GM21528 (cell line): ENCODE data around the gene KAT7.

Experiments used
- ATAC-seq: cut with Tn5 transposase; IDR thresholded peaks from one replicate; pipeline ENCODE4 v1.9.1; 2021; ENCODE audit warnings: mild to moderate bottlenecking, moderate library complexity; ENCODE audit not compliant: unreplicated experiment, low FRiP score

KAT7 gene

DNA sequence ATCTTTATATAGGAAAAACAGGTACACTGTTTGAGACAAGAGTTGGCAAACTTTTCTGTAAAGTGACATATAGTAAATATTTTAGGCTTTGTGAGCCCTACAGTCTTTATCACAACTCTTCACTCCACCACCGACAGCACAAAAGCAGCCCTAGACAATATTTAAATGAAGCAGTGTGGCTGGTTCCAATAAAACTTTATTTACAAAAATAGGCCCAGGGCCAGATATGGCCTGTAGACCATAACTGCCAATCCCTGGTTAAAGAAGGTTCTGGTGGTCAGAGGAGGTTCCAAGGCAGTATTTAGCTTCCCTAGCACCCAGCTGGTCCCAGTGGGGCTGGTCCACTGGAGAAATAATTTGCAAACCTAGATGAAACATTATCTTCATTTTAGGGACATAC lies 28.2 kb upstream of the KAT7 start:
- no peak for ATAC-seq

DNA sequence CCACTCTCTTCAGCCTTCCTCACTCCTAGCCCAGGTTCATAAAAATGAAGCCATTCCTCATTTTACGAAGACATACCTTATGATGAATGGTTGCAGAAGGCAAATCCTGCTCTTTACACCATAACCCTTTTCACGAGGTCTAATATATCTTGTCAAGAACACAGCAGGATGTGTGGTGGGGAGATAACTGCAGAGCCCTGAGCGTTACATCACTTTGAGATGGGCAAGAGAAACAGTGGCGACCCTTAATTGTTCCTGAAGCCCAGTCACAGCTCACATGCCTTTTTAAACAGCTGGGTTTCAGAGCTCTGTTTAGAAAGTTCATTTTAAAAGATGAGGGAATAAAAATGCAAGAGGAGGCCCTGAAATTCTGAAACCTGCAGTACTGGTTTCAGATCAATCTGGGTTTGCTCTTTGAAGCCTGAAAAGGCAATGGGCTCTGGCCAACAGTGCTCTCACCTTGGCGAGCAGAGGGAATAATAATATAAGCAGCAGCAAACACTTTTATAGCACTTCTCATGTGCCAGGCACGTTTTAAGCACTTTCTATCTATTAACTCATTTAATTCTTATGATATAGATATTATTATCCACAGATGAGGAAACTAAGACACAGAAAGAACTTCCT lies 27.4 kb upstream of the KAT7 start:
- no peak for ATAC-seq

DNA sequence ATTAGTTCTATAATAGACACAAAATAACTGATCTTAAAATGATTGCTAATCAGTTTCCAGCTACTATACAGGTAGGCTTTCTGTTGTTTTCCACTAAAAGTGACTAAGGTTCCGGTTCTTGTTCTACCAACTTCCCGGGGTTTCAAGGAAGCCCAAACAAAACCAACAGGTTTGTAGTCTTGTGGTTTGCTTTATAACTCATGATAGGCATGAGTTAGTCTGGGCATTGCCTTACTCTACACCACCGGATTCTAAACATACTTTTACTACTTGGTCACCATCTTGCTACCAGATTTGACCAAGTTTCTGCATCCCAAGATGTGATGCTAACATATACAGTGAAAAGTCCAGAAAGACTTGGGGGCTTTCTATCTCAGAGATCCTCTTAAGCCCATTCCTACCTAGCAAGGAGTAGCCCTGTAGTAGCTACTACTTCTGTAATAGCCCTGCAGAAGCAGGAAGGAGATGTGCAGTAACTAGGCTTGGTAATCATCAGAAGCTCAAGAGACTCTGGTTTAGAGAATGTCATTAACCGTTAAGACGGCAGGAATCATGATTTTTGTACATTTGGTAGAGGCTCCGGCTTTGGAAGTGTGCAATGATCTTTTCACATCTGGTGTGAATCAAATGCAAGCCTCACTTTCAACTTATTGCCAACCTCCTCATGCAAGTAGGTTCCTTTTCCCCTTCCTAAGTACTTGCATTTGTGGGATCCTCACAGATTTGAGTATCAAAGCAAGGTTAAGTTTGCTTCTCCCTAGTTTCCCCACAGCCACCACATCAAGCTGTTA lies 26.1 kb upstream of the KAT7 start:
- no peak for ATAC-seq

DNA sequence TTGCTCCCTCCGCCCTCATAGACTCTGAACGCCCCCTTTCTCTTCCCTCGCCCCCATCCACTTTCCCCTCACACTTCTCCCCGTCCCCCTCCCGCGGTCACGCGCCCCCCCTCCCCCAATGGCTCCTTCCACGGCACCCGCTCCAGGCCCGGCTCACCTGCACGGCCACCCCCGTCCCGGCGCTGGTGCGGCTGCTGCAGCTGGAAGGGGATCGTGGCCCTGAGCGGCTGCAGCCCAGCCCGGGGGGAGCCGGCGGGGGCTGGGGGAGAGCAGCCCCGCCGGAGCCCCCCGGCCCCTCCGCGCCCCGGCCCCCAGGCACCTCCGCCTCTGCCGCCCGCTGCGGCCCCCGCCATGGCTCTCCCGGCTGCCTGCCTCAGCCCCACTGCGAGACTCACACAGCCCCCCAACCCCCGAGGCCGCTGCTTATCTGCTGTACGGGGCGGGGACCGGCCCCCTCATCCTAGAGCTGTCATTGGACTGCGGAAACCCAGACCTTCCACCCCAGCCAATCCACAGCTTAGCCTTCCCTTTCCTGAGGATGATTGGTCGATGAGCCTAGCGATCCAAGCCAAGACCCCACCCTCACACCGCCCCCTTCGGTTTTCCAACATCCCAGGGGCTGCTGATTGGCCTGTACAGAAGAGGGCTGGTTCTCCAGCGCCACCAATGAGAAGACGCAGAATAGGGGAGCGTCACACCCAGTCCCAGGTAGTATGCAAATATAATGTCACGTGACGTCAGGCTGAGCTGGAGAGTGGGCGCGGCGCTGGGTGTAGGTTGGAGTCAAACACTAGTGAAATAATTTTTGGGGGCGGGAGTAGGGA lies 24.5 kb upstream of the KAT7 start, which contains the start of gene FAM117A:
TSS of gene FAM117A (minus strand) at position 397 of the 824 bp plus-strand sequence. CDS start at position 353, 44 bp downstream.
- peak; percentile 91 for ATAC-seq

DNA sequence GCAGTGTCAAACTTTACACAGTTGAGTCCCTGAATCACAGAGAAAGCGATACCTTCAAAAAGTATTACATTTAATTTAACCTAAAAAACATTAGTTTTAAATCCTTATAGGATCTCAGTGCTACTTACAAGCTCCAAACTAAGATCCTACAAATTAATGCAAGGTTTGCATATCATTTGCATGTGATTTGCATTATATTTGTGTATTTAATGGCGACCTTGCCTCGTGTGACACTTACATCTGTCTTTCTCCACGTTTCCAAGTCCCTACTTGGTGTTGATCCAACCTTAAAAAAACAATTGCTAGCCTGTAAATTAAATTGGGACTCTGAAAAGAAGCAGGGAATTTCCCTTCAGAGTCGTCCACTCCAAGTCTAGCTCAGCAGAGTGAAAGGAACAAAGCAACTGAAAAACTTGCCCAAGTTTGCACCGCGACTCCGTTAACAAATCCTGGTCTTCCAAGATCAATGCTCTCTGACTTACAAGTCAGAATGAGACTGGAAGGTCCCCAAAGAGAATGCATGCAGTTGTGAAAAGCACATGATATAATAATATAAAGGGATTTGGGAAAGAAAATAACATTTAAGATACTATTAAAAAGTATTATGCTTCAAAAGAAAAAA lies 23.8 kb upstream of the KAT7 start:
- ATAC-seq: no peak

DNA sequence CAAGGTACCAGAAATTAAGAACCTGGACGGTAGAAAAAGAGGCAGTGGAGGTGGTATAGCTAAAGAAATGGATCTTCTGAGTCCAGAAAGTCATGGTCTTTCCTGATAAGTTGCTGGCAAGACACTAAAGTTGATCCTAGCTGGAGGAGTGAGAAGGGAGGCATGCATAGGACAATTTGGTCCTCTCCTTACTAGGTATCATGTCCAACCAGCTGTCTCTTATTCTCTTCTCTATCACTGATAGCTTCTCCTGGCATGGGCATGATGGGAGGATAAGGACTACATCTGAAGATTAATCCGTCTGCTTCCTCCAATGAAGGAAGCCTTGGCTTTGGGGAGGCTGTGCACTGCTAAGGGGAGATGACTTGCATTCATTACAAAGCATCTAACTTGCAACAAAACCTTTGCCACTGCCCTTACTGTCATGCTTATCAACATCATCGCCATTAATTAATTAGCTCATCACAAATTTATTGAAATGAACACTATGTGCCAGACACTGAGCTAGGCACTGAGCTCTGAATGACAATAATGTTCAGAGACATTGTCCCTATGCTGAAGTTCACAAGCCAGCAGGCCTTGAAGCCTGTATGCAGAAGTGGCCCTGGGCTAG lies 21.5 kb upstream of the KAT7 start:
- ATAC-seq: no peak

DNA sequence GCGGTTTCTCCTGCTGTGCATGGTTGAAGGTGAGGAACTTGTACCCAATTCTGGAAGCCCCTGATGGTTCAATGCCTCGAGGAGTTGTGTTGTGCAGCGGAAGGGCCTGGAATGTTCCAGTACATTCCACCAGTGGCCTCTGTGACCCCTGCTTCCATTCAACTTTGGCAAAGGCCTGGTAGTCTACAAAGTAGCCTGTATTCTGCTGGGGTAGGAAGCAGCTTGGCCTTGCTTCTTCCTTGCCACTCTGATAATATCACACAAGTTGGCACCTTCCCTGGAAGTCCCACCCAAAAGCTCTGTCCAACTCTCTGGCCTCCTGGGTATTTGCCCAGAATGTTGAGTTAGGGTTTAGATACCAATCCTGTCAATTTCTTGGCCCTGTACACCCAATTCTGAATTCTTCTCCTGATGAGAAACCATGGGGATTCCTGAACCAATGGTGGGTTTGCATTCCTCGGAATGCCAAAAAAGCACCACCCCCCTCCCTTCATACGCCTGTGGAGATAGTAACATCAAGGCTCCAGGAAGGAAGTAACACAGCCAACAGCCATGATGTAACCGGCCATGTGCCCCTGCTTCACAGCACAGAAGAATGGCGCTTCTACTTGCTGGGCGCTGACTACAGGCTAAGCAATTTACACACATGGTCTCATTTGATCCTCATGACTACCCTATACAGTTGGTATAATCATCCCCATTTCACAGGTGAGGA lies 12.8 kb upstream of the KAT7 start:
- ATAC-seq: no peak

DNA sequence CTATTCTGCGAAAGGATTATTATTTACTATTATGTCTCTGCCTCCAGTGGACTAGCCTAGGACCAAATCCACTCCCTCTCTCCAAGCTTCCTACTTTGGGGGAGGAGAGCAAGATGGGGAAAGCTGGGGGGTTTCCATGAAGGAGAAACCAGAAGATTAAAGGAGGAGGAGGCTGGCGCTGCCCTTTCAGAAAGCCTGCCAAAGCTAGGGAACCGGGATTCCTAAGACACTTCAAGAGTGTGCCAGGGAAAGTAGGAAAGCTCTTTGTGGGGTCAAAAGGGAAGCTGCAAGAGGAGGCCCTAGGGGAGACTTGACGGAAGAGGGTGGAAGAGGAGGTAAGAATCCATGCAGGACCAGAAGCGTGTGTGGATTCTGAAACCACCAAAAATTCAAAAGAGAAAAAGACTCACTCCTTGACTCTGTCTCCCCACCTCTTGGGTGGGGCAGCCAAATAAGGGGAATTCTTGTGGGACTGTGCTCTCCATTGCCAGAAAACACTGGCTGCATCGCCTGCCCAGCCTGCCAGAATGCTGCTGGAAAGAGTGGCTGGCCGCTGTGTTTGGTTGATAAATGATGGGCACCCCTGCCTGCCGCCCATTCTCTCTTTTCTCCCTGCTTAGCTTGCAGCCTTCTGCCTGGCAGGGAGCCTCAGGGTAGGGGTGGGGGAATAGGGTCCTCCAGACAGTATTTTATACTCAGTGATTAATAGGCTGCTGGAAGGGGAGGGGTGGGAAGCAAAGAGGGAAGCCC lies 11.8 kb upstream of the KAT7 start:
- no peak for ATAC-seq

DNA sequence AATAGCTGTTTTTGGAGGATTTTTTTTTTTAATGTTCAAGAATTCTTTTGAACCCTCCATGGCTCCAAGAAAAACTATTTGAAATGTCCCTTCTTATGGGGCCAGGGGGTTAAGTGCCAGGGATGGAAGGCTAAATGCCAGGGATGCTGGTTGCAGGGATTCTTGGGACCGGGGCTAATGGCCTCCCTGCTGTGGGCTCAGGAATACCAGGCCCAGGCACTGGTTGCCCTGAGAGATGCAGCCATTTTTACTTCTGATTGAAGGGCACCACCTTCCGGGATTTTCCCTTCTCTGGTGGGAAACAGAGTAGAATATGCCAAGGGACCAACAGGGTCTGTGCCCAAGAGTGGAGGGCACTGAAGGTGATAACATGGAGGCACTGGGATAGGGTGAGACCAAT lies 10.9 kb upstream of the KAT7 start:
- ATAC-seq: no peak

DNA sequence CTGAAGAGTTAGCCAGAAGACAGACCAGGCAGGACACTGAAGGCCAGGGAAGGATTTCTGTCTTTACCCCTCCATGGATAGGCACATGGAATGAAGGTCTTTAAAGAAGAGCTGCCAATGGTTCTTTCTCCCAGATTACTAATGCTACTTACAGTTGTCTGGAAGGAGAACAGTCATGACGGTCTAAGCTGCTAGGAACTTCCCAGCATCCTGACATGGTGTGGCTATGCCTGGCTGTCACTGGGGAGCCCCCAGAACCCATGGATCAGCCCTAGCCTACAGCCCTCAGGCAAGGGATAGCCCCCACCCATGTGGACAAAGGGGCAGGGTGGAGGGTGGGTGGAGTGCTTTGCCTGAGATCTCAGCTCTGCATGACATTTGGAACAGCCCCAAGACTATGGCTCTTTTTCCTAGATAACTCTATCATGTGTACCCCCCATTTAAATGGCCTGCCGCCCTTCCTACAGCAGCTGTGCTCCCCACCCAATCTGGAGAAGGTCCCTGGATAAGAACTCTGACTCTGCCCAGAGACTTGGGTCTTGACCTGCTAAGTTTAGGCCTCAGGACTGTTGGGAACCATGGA lies 9.2 kb upstream of the KAT7 start:
- ATAC-seq: no peak

DNA sequence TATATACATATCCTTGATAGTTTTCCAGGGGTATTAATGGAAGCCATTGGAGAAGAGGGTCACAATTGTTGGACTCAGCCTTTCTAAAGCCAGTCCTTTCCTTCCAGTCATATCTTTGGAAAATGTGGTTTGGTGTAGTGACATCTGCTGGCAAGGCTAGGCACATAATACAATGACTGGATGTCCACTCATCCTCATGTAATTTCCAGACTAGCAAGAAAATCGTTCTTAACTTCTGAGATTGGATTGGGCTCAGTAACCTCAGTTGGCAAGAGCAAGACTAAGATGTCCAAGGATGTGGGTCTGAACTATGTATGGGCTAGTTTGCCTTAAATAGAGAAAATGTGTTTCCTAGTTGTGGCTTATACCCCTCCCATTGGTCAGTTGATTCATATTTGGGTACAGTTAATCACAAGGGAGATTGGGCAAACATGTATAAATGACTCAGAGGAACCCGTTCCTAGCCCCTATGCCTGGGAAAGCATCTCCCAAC lies 8.7 kb upstream of the KAT7 start:
- no peak for ATAC-seq

DNA sequence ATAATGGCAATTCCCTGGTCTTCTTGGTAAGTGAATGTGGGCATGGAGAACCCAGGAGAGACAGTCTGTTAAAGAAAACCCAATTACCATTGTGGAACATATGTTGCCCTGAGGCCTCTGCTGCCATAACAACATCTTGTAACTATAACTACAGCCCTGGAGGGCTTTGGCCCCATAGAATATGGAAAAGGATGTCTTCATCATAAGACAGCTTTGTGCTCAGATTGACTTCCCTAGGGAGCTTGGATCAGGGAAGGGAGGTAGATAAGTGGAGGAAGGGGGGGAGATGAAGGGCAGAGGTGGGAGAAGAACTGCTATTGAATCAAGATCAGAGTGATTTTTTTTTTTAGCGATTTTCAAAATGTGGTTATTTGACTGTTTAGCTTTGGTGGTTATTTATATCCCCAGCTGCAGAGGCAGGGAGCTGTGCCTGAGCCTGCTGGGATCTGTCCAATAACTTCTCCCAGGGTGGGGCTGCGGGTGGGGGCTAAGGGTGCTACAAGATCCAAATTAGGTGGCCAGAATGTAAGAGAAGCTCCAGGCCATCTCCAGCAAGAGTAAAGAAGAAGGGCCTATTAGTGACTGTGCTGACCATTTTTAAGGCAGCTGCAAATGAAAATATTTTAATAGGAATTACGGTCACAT lies 5.3 kb upstream of the KAT7 start:
- ATAC-seq: no peak

DNA sequence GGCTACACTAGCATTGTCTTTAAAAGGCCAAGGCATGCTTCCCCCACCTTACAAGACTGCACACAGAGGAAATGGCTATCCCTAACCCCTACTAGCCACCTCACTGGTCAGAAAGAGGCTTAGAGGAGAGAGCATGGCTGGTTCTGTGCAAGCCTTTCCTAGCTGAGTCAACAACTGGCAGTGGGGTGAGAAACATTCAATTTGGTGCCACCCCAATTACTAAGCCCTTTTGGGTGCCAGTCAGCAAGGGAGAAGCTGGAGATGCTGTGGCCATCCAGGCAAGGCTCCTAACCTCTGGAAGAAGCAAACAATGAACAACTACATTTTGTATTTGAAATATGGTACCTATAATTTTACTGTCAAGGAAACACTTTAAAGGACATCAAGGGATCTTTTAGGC lies 4.7 kb upstream of the KAT7 start:
- ATAC-seq: no peak

DNA sequence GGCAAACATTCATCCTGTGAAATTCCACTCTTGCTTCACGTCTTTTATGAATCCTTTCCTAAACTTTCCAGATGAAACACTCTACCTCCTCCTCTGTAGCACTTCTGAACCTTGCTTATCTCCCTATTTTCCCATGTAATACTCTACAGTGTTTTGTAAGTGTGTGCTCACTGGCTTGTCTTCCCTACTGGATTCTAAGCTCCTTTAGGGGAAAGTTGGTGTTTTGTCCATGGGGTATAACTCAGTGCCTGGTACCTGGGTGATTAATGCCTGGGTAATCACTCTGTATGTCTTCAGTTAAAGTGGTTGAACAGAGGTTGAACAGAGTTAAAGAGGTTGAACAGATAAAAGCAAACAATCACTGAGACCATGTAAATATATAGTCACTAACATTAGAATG lies 3.8 kb upstream of the KAT7 start:
- no peak for ATAC-seq

DNA sequence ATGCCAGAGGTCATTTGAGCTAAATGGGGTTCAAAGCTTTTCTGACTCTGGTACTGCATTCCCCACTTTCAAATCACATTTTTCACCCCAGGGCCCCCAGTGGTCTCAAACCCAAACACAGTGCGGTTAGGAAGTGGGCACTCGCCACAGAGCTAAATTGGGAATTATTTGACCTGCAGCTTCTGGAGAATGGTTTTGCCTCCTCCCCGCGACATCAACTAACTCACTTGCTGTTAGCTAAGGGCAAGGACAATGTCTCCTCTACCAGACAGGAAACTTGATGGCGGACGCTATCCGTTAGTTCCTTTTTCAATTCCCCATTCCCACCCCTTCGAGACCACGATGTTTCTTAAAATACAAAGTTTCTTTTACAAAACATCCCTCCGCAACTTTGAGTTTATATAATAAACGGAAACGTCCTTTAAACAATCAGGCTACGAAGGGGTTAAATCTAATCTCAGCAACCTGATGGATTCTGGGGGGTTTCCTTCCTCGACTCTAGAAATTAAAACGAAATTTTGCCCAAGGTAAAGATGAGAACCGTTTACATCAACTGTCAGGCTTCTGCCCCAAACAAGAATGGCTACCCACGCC lies 500 bp upstream of the KAT7 start:
- no peak for ATAC-seq

DNA sequence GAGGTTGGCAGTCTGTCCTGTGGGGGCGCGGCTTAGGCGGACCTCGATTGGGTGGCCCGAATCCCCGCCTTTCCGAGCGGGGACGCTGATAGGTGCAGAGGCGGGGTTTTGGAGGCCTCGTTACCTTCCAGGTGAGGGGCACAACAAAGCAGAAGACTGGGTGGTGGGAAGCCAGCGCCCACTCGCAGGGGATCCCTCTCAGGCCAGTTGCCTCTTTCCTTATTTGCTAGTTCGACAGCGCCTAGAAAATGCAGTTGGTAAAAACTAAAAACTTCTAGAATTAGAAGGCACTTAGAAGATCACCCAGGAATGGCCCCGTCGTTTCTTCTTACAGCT lies 730 bp downstream of the KAT7 start:
- ATAC-seq: no peak

DNA sequence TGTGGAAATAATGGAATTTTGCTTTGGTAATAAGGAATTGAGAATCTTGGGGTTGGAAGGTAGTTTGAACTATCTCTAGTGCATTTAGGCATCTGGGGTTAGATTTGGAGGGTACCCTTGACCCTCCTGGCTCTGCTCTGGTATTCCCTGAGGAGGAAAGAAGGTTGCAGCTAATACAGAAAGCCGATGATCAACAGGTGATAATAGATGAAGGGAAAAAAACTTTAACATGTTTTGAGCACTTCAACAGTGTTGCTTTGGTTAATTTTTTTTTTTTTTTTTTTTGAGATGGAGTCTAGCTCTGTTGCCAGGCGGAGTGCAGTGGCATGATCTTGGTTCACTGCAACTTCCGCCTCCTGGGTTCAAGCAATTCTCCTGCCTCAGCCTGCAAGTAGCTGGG lies 4.8 kb downstream of the KAT7 start:
- no peak for ATAC-seq

DNA sequence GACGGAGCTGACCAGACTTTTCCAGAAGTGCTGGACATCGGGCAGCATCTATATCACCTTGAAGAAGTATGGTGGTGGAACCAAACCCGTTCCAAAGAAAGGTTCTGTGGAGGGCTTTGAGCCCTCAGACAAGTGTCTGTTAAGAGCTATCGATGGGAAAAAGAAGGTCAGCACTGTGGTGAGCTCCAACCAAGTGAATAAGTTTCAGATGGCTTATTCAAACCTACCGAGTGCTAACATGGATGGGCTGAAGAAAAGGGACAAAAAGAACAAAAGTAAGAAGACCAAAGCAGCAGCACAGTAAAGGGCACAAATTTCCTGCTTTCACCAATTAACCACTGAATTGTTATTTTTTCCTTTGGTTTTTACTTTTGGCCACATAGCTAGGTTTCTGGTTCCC lies 6.9 kb downstream of the KAT7 start:
- ATAC-seq: no peak
